Astrocyte (in vitro differentiated cells and primary cell): ENCODE results near the gene TMEM60. TPM values are rescaled to one million over a fixed set of nuclear protein-coding genes. Genes with fewer than 3 reads are reported as not detected.
A peak's percentile ranks its signal among the peaks of the same experiment; 100 is the strongest.

Experiments used
- DNase-seq: peaks from one replicate; pipeline ENCODE4 v3.0.0-alpha.2; 2010; ENCODE audit warnings: low read depth
- FAIRE-seq: peaks from 2 replicates; lab custom pipeline; 2011; peaks lifted over from hg19 to GRCh38; lab: Jason Lieb, UNC
- H2AFZ ChIP-seq: 2 replicates; pipeline ENCODE4 v1.6.0; 2012; ENCODE audit warnings: low read depth, low read length, inconsistent platforms
- H3K27ac ChIP-seq: 2 replicates; pipeline ENCODE4 v1.5.1; 2011; ENCODE audit warnings: low read depth, low read length, inconsistent platforms
- H3K27me3 ChIP-seq: 2 replicates; pipeline ENCODE4 v1.6.0; 2011; ENCODE audit warnings: low read length, inconsistent platforms; ENCODE audit not compliant: insufficient read depth
- H3K36me3 ChIP-seq: 2 replicates; pipeline ENCODE4 v1.5.1; 2011; ENCODE audit warnings: low read length, inconsistent platforms; ENCODE audit not compliant: insufficient read depth
- H3K4me1 ChIP-seq: 2 replicates; pipeline ENCODE4 v1.5.1; 2011; ENCODE audit warnings: low read length, inconsistent platforms; ENCODE audit not compliant: insufficient read depth
- H3K4me2 ChIP-seq: 2 replicates; pipeline ENCODE4 v1.6.0; 2012; ENCODE audit warnings: low read length, inconsistent platforms
- H3K4me3 ChIP-seq: 2 replicates; pipeline ENCODE4 v1.5.1; 2011; ENCODE audit warnings: low read depth, mild to moderate bottlenecking, low read length, inconsistent platforms; ENCODE audit not compliant: insufficient read depth
- H3K79me2 ChIP-seq: 2 replicates; pipeline ENCODE4 v1.6.0; 2012; ENCODE audit warnings: mild to moderate bottlenecking, low read length, inconsistent platforms; ENCODE audit not compliant: insufficient read depth
- H3K9ac ChIP-seq: 2 replicates; pipeline ENCODE4 v1.6.0; 2012; ENCODE audit warnings: mild to moderate bottlenecking, low read length, inconsistent platforms
- H3K9me3 ChIP-seq: 2 replicates; pipeline ENCODE4 v1.5.1; 2012; ENCODE audit warnings: low read depth, mild to moderate bottlenecking, low read length, inconsistent platforms; ENCODE audit not compliant: insufficient read depth
- H4K20me1 ChIP-seq: 2 replicates; pipeline ENCODE4 v1.6.0; 2012; ENCODE audit warnings: low read length, inconsistent platforms; ENCODE audit not compliant: insufficient read depth
- H3K27ac Mint-ChIP-seq: one replicate; pipeline ENCODE4 v1.8.0; 2021; ENCODE audit warnings: mild to moderate bottlenecking, mixed read lengths; ENCODE audit not compliant: unreplicated experiment
- H3K27me3 Mint-ChIP-seq: one replicate; pipeline ENCODE4 v1.8.0; 2021; ENCODE audit warnings: low read depth, mixed read lengths; ENCODE audit not compliant: unreplicated experiment
- H3K36me3 Mint-ChIP-seq: one replicate; pipeline ENCODE4 v1.8.0; 2021; ENCODE audit warnings: low read depth, mixed read lengths; ENCODE audit not compliant: unreplicated experiment
- H3K4me1 Mint-ChIP-seq: one replicate; pipeline ENCODE4 v1.8.0; 2021; ENCODE audit warnings: low read depth, mixed read lengths; ENCODE audit not compliant: unreplicated experiment
- H3K4me3 Mint-ChIP-seq: one replicate; pipeline ENCODE4 v1.8.0; 2021; ENCODE audit warnings: mild to moderate bottlenecking, moderate library complexity, mixed read lengths; ENCODE audit not compliant: unreplicated experiment
- H3K9me3 Mint-ChIP-seq: one replicate; pipeline ENCODE4 v1.8.0; 2021; ENCODE audit warnings: mild to moderate bottlenecking, mixed read lengths; ENCODE audit not compliant: unreplicated experiment
- EZH2 ChIP-seq: IDR thresholded peaks from 2 replicates; pipeline ENCODE4 v1.6.1; 2012; ENCODE audit warnings: mild to moderate bottlenecking, low read length, inconsistent platforms; ENCODE audit not compliant: insufficient read depth
- total RNA-seq: library from RNA; stranded (reverse); gene quantifications from 2 replicates; pipeline ENCODE4 v1.2.1, GENCODE V29; 2021
- TF ChIP-seq, protein P1 (sequence below): IDR thresholded peaks from 2 replicates; pipeline ENCODE4 v1.5.1; 2011; ENCODE audit warnings: low read depth, mild to moderate bottlenecking, inconsistent platforms, low read length, moderate library complexity; ENCODE audit not compliant: insufficient read depth

Gene TMEM60
- total RNA-seq, 1 donor from 2014 or later: 12.2 TPM

DNA sequence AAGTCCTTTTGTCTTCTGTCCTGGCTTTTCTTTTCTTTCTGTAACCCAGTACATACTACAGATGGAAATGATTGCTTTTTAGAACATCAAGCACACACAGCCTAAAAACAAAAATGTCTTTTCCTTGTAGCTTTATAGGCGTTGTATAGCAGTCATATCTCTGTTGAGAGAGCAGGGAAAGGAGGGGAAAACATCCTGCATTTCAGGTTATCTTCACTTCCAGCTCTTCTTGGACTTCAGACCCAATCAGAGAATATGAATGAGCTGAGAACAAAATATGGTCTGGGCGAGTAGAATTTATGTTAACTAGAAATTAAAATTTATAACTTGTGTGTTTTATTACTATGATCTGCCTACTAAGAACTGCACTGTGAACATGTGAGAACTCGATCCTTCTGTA is 14.7 kb downstream of the TMEM60 start:
- H3K9me3 ChIP-seq: no peaks in the 10 kb centered on the region
- peaks cover 7% of the 10 kb centered on the region for H3K36me3 ChIP-seq
- FAIRE-seq: no peak
- Mint-ChIP-seq H3K27me3 (no peaks in the 10 kb centered on the region), H3K36me3 (peaks cover 7% of the 10 kb centered on the region), H3K27ac (no peak overlapping the region), H3K4me3 (no peak overlapping the region), H3K9me3 (peaks cover 3% of the 10 kb centered on the region), H3K4me1 (no peaks in the 10 kb centered on the region)
- no peak overlapping the region for H2AFZ ChIP-seq
- H3K9ac ChIP-seq: no peak overlapping the region
- TF ChIP-seq, protein P1, sequence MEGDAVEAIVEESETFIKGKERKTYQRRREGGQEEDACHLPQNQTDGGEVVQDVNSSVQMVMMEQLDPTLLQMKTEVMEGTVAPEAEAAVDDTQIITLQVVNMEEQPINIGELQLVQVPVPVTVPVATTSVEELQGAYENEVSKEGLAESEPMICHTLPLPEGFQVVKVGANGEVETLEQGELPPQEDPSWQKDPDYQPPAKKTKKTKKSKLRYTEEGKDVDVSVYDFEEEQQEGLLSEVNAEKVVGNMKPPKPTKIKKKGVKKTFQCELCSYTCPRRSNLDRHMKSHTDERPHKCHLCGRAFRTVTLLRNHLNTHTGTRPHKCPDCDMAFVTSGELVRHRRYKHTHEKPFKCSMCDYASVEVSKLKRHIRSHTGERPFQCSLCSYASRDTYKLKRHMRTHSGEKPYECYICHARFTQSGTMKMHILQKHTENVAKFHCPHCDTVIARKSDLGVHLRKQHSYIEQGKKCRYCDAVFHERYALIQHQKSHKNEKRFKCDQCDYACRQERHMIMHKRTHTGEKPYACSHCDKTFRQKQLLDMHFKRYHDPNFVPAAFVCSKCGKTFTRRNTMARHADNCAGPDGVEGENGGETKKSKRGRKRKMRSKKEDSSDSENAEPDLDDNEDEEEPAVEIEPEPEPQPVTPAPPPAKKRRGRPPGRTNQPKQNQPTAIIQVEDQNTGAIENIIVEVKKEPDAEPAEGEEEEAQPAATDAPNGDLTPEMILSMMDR: no peak
- TF ChIP-seq EZH2: no peak
- H3K27me3 ChIP-seq: no peaks in the 10 kb centered on the region
- H3K79me2 ChIP-seq: no peaks in the 10 kb centered on the region
- no peak for DNase-seq
- H3K4me3 ChIP-seq: no peak overlapping the region
- no peaks in the 10 kb centered on the region for H4K20me1 ChIP-seq
- H3K4me2 ChIP-seq: no peak overlapping the region
- H3K27ac ChIP-seq: no peak overlapping the region
- H3K4me1 ChIP-seq: no peaks in the 10 kb centered on the region

DNA sequence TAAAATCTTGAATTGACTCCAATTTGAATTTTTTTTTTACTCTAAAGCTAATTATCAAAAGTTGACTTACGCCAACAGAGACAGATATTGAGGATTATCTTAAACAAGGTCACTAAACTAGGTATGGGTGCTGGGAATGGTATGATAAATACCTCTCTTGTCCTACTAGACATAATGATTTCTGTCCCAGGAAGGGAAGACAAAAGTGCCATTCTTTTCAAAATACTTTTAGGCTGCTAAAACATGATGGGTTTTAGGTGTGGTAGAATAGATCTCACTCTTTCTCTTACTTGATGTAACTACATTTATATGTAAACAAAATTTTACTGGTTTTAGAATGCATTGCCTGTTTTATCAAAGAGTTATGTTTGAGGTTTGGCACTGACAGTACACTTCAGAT is 15.1 kb downstream of the TMEM60 start:
- peaks cover 3% of the 10 kb centered on the region for H3K9me3 Mint-ChIP-seq
- Histone ChIP-seq H3K36me3 (peaks cover 9% of the 10 kb centered on the region), H2AFZ (no peak overlapping the region), H3K4me3 (no peak overlapping the region), H3K9me3 (no peaks in the 10 kb centered on the region), H3K9ac (no peak overlapping the region), H3K79me2 (no peaks in the 10 kb centered on the region), H3K27me3 (no peaks in the 10 kb centered on the region), H4K20me1 (no peaks in the 10 kb centered on the region), H3K4me2 (no peak overlapping the region), H3K27ac (no peak overlapping the region), H3K4me1 (no peaks in the 10 kb centered on the region)
- TF ChIP-seq, protein P1: no peak
- no peak for TF ChIP-seq EZH2
- H3K36me3 Mint-ChIP-seq: peaks cover 7% of the 10 kb centered on the region
- no peaks in the 10 kb centered on the region for H3K27me3 Mint-ChIP-seq
- no peak overlapping the region for H3K4me3 Mint-ChIP-seq
- no peak for FAIRE-seq
- DNase-seq: peak; percentile 33
- H3K4me1 Mint-ChIP-seq: no peaks in the 10 kb centered on the region
- no peak overlapping the region for H3K27ac Mint-ChIP-seq

DNA sequence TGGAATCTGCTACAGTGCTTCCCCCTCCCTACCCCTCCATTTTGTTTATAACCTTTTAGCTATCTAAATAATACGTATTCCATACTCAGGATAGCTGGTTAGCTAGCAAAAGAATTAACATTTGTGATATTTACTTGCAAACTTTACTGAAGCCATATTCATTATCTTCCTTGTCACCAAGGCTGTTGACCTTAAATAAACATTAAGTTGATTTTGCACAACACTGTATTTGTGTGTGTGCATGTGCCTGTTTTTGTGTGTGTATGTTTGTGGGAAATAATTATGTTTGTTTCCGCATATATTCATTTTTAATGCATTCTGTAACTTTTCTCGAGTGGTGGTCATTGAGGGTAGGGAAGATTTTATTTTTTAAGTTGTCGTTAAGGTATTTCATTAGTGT is 15.9 kb downstream of the TMEM60 start:
- Histone ChIP-seq H3K4me1 (no peaks in the 10 kb centered on the region), H3K79me2 (no peaks in the 10 kb centered on the region), H2AFZ (no peak overlapping the region), H3K9me3 (no peaks in the 10 kb centered on the region), H3K4me2 (no peak overlapping the region), H3K4me3 (no peak overlapping the region), H4K20me1 (no peaks in the 10 kb centered on the region), H3K27me3 (no peaks in the 10 kb centered on the region), H3K27ac (no peak overlapping the region), H3K9ac (no peak overlapping the region), H3K36me3 (peaks cover 9% of the 10 kb centered on the region)
- no peak overlapping the region for H3K27ac Mint-ChIP-seq
- peaks cover 3% of the 10 kb centered on the region for H3K9me3 Mint-ChIP-seq
- no peaks in the 10 kb centered on the region for H3K27me3 Mint-ChIP-seq
- FAIRE-seq (no peak), DNase-seq (no peak)
- no peaks in the 10 kb centered on the region for H3K4me1 Mint-ChIP-seq
- TF ChIP-seq, protein P1: no peak
- no peak for TF ChIP-seq EZH2
- H3K4me3 Mint-ChIP-seq: no peak overlapping the region
- peaks cover 7% of the 10 kb centered on the region for H3K36me3 Mint-ChIP-seq
